ENCODE data around the gene MYO5C. TPM values are rescaled to one million over a fixed set of nuclear protein-coding genes. Genes with fewer than 3 reads are reported as not detected.

Gene MYO5C
- total and polyA plus RNA-seq, 10 of the 15 experiments (the other 5 are each of a cell fraction or from before 2014, with no cell fraction given), result 0.29 to 1.3 (median 0.75) TPM

DNA sequence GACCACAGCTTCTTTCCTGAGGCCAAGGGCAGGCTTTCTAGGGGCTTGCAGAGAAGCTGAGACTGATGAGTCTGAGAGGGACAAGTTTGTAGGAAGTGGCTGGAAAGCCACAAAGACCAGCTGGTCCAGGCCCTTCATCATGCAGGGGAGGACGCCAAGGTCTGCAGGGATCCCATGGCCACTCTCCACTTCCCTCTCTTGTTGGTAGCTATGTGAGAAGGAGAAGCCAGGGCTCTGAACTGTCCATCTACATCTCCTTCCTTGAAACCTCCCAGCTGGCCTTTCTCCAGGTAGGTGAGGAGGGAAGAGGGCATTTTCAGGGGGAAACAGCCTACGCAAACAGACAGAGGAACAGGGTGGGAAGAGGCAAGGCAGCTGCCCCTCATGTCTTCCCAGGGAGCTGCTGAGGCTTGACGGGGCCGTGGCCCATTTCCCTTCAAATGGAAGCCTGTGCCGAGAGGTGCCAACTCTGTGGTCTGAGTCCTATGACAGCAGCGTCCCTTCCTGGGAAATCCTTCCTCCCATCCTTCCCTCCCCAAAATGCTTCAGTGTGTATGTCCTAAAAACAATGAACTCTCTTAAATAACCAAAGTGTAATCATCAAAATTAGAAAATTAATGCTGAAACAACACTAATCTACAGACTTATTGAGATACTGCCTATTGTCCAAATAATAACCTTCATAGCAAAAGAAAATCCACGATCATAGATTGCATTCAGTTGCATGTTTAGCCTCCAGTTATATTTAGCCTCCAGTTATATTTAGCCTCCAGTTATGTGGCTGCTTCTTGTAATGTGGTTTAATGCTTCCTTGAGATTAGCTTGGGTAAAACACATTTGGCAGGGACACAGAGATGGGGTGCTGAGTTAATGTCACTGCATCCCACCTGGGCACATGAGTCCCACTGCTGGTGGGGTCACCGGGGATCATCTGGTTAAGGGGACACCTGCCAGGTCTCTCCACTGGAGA is 140.4 kb downstream of the MYO5C start:
- Histone ChIP-seq H3K36me3 (ENCODE audit: control insufficient read depth in 2 of 2, insufficient read depth in 2 of 2, low read length in 1 of 2) (peaks cover 0 to 5% of the 10 kb centered on the region in 2 experiments; a peak in 2 of 4 replicates), H3K9ac (ENCODE audit: control insufficient read depth, insufficient read depth, low read length) (no peak overlapping the region), H3K4me1 (ENCODE audit: control insufficient read depth, insufficient read depth, low read length) (no peaks in the 10 kb centered on the region; the same call in 1 of the 2 replicates), H4K20me1 (ENCODE audit: control insufficient read depth, insufficient read depth) (no peaks in the 10 kb centered on the region), H2AFZ (ENCODE audit: control insufficient read depth, low read depth, low read length) (no peak overlapping the region), H3K4me3 (no peak overlapping the region), H3K4me2 (ENCODE audit: control insufficient read depth, insufficient read depth) (no peak overlapping the region), H3K9me3 (replicated peaks; ENCODE audit: control insufficient read depth, insufficient read depth, low read length) (no peaks in the 10 kb centered on the region), H3K27me3 (replicated peaks in 1 of 2; ENCODE audit: control insufficient read depth in 2 of 2, insufficient read depth in 2 of 2, low read length in 1 of 2) (no peaks in the 10 kb centered on the region), H3K27ac (ENCODE audit: control insufficient read depth, insufficient read depth) (no peak overlapping the region), H3K79me2 (ENCODE audit: control insufficient read depth, insufficient read depth, low read length) (no peaks in the 10 kb centered on the region)
- BruUV-seq (replicated peaks), result no TSS peak
- 83% methylated on average over 8 of the region's 8 CpGs for WGBS (ENCODE audit: insufficient coverage, insufficient replicate concordance, low lambda C conversion rate, missing lambda C conversion rate)
- in situ Hi-C loops (cut with MboI), result no loop called here
- intact Hi-C loops (cut with micrococcal nuclease; ENCODE audit: unreplicated experiment), result no loop called here
- peak; percentile 22; the same call in 1 of the 2 replicates for TF ChIP-seq RUNX3 (IDR thresholded peaks at IDR 0.05; ENCODE audit: low read length)
- TF ChIP-seq, protein P1, sequence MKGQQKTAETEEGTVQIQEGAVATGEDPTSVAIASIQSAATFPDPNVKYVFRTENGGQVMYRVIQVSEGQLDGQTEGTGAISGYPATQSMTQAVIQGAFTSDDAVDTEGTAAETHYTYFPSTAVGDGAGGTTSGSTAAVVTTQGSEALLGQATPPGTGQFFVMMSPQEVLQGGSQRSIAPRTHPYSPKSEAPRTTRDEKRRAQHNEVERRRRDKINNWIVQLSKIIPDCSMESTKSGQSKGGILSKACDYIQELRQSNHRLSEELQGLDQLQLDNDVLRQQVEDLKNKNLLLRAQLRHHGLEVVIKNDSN (IDR thresholded peaks at IDR 0.05; ENCODE audit: borderline replicate concordance, extremely low read length, insufficient read depth, low read depth, low read length), result no peak
- ChIA-PET CTCF (interaction anchor here (0.6 to 2.5 kb wide), 7 partner anchors 9 to 266 kb away, joined by 3 to 9 read pairs (median 3); no protein-coding TSS in a partner anchor), POLR2A (no interaction called here), SMC1A (ENCODE audit: uncharacterized antibody, unreplicated experiment) (interaction anchor here (1.1 to 1.3 kb wide), 2 partner anchors 10 to 35 kb away, joined by 3 read pairs; no protein-coding TSS in a partner anchor), RAD21 (ENCODE audit: unreplicated experiment) (interaction anchor here (0.5 kb wide), 1 partner anchor 16 kb away, joined by 3 read pairs; no protein-coding TSS in a partner anchor)
- no peak for ATAC-seq
- DNase-seq (ENCODE audit: low read depth, low spot score), result no peak
- no peak for FAIRE-seq

All from GM12878 (cell line).